ENCODE data around the gene CAVIN3. TPM values are rescaled to one million over a fixed set of nuclear protein-coding genes. Genes with fewer than 3 reads are reported as not detected.

CAVIN3 gene, protein sequence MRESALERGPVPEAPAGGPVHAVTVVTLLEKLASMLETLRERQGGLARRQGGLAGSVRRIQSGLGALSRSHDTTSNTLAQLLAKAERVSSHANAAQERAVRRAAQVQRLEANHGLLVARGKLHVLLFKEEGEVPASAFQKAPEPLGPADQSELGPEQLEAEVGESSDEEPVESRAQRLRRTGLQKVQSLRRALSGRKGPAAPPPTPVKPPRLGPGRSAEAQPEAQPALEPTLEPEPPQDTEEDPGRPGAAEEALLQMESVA
- polyA plus RNA-seq, result 10 to 100 TPM in 3 of 4 donors, 1 to 10 TPM in 1; 2.0 to 29.6 (median 12.3) TPM
- long read RNA-seq, donor 1, transcript CAVIN3-201 (2 exons, 1,174 nt), result major isoform, 24 of 24 reads
- long read RNA-seq, donor 1, partial matches to known transcripts, result 0 of 24 reads
- long read RNA-seq, donor 1, other reads (novel, unspliced or antisense), result 0 of 24 reads
- long read RNA-seq, donor 2, partial matches to known transcripts, result 0 of 1 reads
- long read RNA-seq, donor 2, other reads (novel, unspliced or antisense), result 0 of 1 reads
- long read RNA-seq, donor 3, transcript CAVIN3-201 (2 exons, 1,174 nt), result major isoform, 8 of 8 reads
- long read RNA-seq, donor 3, partial matches to known transcripts, result 0 of 8 reads
- long read RNA-seq, donor 3, other reads (novel, unspliced or antisense), result 0 of 8 reads
- long read RNA-seq, donor 4, result 0 reads
- long read RNA-seq, donor 5, partial matches to known transcripts, result 0 of 4 reads
- long read RNA-seq, donor 5, other reads (novel, unspliced or antisense), result 0 of 4 reads
- long read RNA-seq, donor 6, transcript CAVIN3-201 (2 exons, 1,174 nt), result major isoform, 5 of 5 reads
- long read RNA-seq, donor 6, partial matches to known transcripts, result 0 of 5 reads
- long read RNA-seq, donor 6, other reads (novel, unspliced or antisense), result 0 of 5 reads
- long read RNA-seq, donor 7, result 0 reads
- long read RNA-seq, donor 8, transcript CAVIN3-201 (2 exons, 1,174 nt), result major isoform, 5 of 5 reads
- long read RNA-seq, donor 8, partial matches to known transcripts, result 0 of 5 reads
- long read RNA-seq, donor 8, other reads (novel, unspliced or antisense), result 0 of 5 reads
- long read RNA-seq, donor 9, partial matches to known transcripts, result 0 of 3 reads
- long read RNA-seq, donor 9, other reads (novel, unspliced or antisense), result 0 of 3 reads
- long read RNA-seq, donor 10, transcript CAVIN3-201 (2 exons, 1,174 nt), result major isoform, 25 of 27 reads
- long read RNA-seq, donor 10, partial matches to known transcripts, result 0 of 27 reads
- long read RNA-seq, donor 10, other reads (novel, unspliced or antisense), result 0 of 27 reads

DNA sequence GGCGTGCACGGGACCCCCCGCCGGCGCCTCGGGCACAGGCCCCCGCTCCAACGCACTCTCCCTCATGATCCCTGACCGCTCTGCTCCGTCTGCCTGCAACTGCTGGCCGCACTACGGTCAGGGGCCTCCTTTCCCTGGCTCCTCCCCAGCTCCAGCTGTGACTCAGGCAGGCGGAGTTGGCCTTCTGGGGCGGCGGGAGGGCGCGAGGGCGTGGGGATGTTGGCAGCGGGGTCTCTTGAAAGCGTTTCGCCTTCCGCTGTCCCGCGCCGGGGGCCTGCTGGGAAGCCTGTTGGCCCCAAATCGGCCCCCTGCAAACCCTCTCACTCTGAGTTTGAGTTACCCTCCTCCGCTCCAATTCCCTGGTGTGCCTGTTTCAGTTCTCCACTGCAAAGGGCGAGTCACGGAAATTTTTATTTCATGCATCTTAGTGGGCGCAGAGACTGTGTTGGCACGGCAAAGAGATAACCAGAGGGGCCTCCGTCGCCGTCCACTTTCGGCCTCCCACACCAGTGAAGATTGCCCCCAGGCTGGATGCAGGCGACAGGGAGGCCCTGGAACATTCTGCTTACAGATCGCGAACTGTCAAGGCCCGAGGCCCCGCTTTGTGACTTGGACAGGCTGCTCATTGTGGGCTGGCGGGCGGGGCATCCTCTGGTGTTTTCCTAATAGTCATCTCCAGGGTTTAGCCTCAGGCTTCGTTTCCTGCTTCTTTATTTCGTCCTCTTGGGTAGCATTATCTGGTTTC is at the start of gene CAVIN3:
TSS of gene CAVIN3 (minus strand) at position 91 of the 745 bp plus-strand sequence. CDS start at position 66, 25 bp downstream.
- H3K4me1 ChIP-seq (ENCODE audit: control insufficient read depth in 3 of 3, insufficient read depth in 2 of 3, low read depth in 1 of 3, low read length in 2 of 3), result peaks cover 0 to 8% (median 0%) of the 10 kb centered on the region in 3 donors
- no peaks in the 10 kb centered on the region for H3K9me3 ChIP-seq (ENCODE audit: control insufficient read depth in 2 of 2, insufficient read depth in 1 of 2, low read depth in 1 of 2, low read length in 1 of 2)
- FAIRE-seq (no peak), DNase-seq (peak; percentile 29 to 83)
- WGBS, 3 donors, result 11 to 24% (median 21%) methylated on average over 42 to 44 of the region's 44 CpGs
- peaks cover 0 to 2% (median 0%) of the 10 kb centered on the region in 3 donors for H3K27me3 ChIP-seq (ENCODE audit: control insufficient read depth in 3 of 3, insufficient read depth in 3 of 3, low read length in 3 of 3)
- peak within 1 kb of the TSS in 2 of 3 donors; percentile 85 to 91 for H3K27ac ChIP-seq (ENCODE audit: low read depth in 1 of 3, low read length in 2 of 3)
- H3K4me3 ChIP-seq (ENCODE audit: low read depth in 1 of 3, low read length in 3 of 3), result peak within 1 kb of the TSS; percentile 3 to 49 (median 14)
- H3K36me3 ChIP-seq (ENCODE audit: control insufficient read depth in 3 of 3, insufficient read depth in 2 of 3, low read depth in 1 of 3, low read length in 3 of 3), result no peaks in the 10 kb centered on the region

DNA sequence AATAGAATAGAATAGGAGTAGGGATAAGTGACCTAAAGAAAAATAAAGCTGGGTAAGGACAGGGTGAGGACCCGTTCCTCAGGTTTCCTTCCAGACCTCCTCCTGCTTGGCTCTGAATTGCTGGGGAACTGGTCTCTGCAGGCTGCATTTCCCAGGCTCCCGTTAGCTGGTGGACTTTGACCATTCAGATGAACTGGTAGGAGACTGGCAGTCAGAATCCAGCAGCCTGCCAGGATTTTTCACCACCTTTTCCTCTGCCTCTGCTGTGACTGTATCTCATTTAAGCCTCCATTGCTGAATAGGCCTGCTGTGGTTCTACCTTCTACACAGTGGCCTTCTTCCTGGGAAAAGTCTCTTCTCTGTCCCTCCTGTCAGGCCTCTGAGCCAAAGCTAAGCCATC is 45.4 kb upstream of the CAVIN3 start:
- no peak overlapping the region for H3K27ac ChIP-seq (ENCODE audit: low read depth in 1 of 3, low read length in 2 of 3)
- no peak for FAIRE-seq
- WGBS, 3 donors, result 8 to 43% (median 30%) methylated on average over 2 of the region's 2 CpGs
- no peak overlapping the region for H3K4me3 ChIP-seq (ENCODE audit: low read depth in 1 of 3, low read length in 3 of 3)
- peaks cover 0 to 3% (median 0%) of the 10 kb centered on the region in 3 donors for H3K4me1 ChIP-seq (ENCODE audit: control insufficient read depth in 3 of 3, insufficient read depth in 2 of 3, low read depth in 1 of 3, low read length in 2 of 3)
- no peaks in the 10 kb centered on the region for H3K9me3 ChIP-seq (ENCODE audit: control insufficient read depth in 2 of 2, insufficient read depth in 1 of 2, low read depth in 1 of 2, low read length in 1 of 2)
- no peaks in the 10 kb centered on the region for H3K36me3 ChIP-seq (ENCODE audit: control insufficient read depth in 3 of 3, insufficient read depth in 2 of 3, low read depth in 1 of 3, low read length in 3 of 3)
- DNase-seq, result peak; percentile 60 to 77
- no peaks in the 10 kb centered on the region for H3K27me3 ChIP-seq (ENCODE audit: control insufficient read depth in 3 of 3, insufficient read depth in 3 of 3, low read length in 3 of 3)

GRCh38 chr11:6362873-6363678 is 42.8 kb upstream of the CAVIN3 start:
- Histone ChIP-seq H3K36me3 (ENCODE audit: control insufficient read depth in 3 of 3, insufficient read depth in 2 of 3, low read depth in 1 of 3, low read length in 3 of 3) (no peaks in the 10 kb centered on the region), H3K4me3 (ENCODE audit: low read depth in 1 of 3, low read length in 3 of 3) (no peak overlapping the region), H3K27me3 (ENCODE audit: control insufficient read depth in 3 of 3, insufficient read depth in 3 of 3, low read length in 3 of 3) (no peaks in the 10 kb centered on the region), H3K27ac (ENCODE audit: low read depth in 1 of 3, low read length in 2 of 3) (no peak overlapping the region), H3K4me1 (ENCODE audit: control insufficient read depth in 3 of 3, insufficient read depth in 2 of 3, low read depth in 1 of 3, low read length in 2 of 3) (peaks cover 0 to 3% (median 0%) of the 10 kb centered on the region in 3 donors), H3K9me3 (ENCODE audit: control insufficient read depth in 2 of 2, insufficient read depth in 1 of 2, low read depth in 1 of 2, low read length in 1 of 2) (no peaks in the 10 kb centered on the region)
- WGBS, 3 donors, result 67 to 77% (median 76%) methylated on average over 6 of the region's 6 CpGs
- peak; percentile 76 to 83 for DNase-seq
- no peak for FAIRE-seq

GRCh38 chr11:6362185-6362872 is 42.0 kb upstream of the CAVIN3 start:
- no peak overlapping the region for H3K4me3 ChIP-seq (ENCODE audit: low read depth in 1 of 3, low read length in 3 of 3)
- DNase-seq, result no peak
- no peak overlapping the region for H3K27ac ChIP-seq (ENCODE audit: low read depth in 1 of 3, low read length in 2 of 3)
- no peak for FAIRE-seq
- WGBS, 3 donors, result 69 to 76% (median 75%) methylated on average over 5 of the region's 5 CpGs
- peaks cover 0 to 3% (median 0%) of the 10 kb centered on the region in 3 donors for H3K4me1 ChIP-seq (ENCODE audit: control insufficient read depth in 3 of 3, insufficient read depth in 2 of 3, low read depth in 1 of 3, low read length in 2 of 3)
- no peaks in the 10 kb centered on the region for H3K27me3 ChIP-seq (ENCODE audit: control insufficient read depth in 3 of 3, insufficient read depth in 3 of 3, low read length in 3 of 3)
- no peaks in the 10 kb centered on the region for H3K9me3 ChIP-seq (ENCODE audit: control insufficient read depth in 2 of 2, insufficient read depth in 1 of 2, low read depth in 1 of 2, low read length in 1 of 2)
- H3K36me3 ChIP-seq (ENCODE audit: control insufficient read depth in 3 of 3, insufficient read depth in 2 of 3, low read depth in 1 of 3, low read length in 3 of 3), result no peaks in the 10 kb centered on the region

- FAIRE-seq, result no peak
- no peak for DNase-seq
- H3K9me3 ChIP-seq (ENCODE audit: control insufficient read depth in 2 of 2, insufficient read depth in 1 of 2, low read depth in 1 of 2, low read length in 1 of 2), result no peaks in the 10 kb centered on the region
These were observed 39.9 kb upstream of the CAVIN3 start for GRCh38 chr11:6360183-6360582.

DNA sequence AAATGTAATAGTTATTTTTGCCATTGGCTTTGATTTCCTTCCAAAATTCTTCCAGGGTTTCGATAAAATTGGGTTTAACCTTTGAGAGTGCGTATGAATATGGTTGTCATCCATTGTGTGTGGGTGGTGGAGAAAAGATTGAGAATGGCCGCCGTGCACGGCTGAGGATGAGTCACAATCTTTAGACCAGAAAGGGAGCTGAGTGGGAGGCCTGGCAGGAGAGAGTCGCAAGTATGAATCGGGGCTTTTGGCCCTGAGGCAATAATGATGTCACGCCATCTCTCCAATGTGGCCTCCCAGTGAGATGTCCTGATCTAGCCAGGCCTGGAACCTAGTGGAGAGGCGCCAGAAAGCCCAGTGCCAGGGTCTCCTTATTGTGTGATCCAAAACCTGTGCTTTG is 36.9 kb upstream of the CAVIN3 start:
- Histone ChIP-seq H3K27ac (ENCODE audit: low read depth in 1 of 3, low read length in 2 of 3) (no peak overlapping the region), H3K4me1 (ENCODE audit: control insufficient read depth in 3 of 3, insufficient read depth in 2 of 3, low read depth in 1 of 3, low read length in 2 of 3) (peaks cover 0 to 19% (median 0%) of the 10 kb centered on the region in 3 donors), H3K4me3 (ENCODE audit: low read depth in 1 of 3, low read length in 3 of 3) (no peak overlapping the region), H3K27me3 (ENCODE audit: control insufficient read depth in 3 of 3, insufficient read depth in 3 of 3, low read length in 3 of 3) (no peaks in the 10 kb centered on the region), H3K9me3 (ENCODE audit: control insufficient read depth in 2 of 2, insufficient read depth in 1 of 2, low read depth in 1 of 2, low read length in 1 of 2) (no peaks in the 10 kb centered on the region), H3K36me3 (ENCODE audit: control insufficient read depth in 3 of 3, insufficient read depth in 2 of 3, low read depth in 1 of 3, low read length in 3 of 3) (no peaks in the 10 kb centered on the region)
- DNase-seq (no peak), FAIRE-seq (no peak)
- WGBS, 3 donors, result 46 to 77% (median 58%) methylated on average over 9 of the region's 9 CpGs

More at GRCh38 chr11:6360183-6360582, 39.9 kb upstream of the CAVIN3 start:
- Histone ChIP-seq H3K36me3 (ENCODE audit: control insufficient read depth in 3 of 3, insufficient read depth in 2 of 3, low read depth in 1 of 3, low read length in 3 of 3) (no peaks in the 10 kb centered on the region), H3K27ac (ENCODE audit: low read depth in 1 of 3, low read length in 2 of 3) (no peak overlapping the region), H3K4me3 (ENCODE audit: low read depth in 1 of 3, low read length in 3 of 3) (no peak overlapping the region), H3K4me1 (ENCODE audit: control insufficient read depth in 3 of 3, insufficient read depth in 2 of 3, low read depth in 1 of 3, low read length in 2 of 3) (peaks cover 0 to 2% (median 0%) of the 10 kb centered on the region in 3 donors), H3K27me3 (ENCODE audit: control insufficient read depth in 3 of 3, insufficient read depth in 3 of 3, low read length in 3 of 3) (no peaks in the 10 kb centered on the region)
- 56 to 71% (median 70%) methylated on average over 3 of the region's 3 CpGs for WGBS, 3 donors

Data from small intestine (tissue), 16 donors.